NCI-H2196 (cell line): Measurements from ENCODE around the gene DMXL1.
"Not testable (repeated sequence)": the region's sequence is repeated elsewhere in the genome, so short reads cannot be mapped to it uniquely, and the experiment has no call there.

Experiments used
- DNase-seq: peaks from one replicate; lab custom pipeline; 2025; ENCODE audit not compliant: unreplicated experiment; lab: John Stamatoyannopoulos, UW

The DMXL1 gene

DNA sequence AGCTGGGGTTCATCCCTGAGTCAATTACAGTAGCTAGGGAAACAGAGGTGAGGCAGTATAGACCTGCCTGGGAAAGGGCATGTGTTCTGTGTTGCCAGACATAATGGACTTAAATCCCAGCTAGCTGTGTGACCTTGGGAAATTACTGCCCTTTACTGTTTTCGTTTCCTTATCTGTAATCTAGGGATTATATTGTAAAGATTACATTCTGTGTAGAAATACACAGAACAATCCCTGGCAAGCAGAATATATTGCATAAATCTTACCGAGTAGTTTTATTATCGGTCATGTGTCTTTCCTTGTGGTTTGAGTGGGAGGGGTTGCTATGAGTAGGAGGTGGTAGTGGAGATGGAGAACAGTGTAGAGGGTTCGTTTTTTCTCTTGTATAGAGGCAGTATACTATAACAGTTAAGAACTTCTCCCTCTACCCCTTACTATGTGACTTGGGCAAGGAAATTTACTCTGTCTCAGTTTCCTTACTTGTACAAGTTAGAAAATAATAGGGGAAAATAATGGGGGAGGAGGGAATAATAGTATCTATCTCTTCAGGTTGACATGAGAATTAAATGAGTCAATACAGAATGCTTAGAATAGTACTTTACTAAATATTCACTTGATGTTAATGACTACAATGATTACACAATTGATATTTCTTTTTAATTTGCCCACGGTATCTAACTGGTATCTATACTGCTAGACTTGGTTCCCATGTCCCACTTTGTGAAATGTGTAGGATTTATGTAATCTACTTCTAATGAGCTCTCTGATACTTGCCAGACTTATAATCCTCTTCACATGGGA lies 7.1 kb upstream of the DMXL1 start:
- no peak for DNase-seq

DNA sequence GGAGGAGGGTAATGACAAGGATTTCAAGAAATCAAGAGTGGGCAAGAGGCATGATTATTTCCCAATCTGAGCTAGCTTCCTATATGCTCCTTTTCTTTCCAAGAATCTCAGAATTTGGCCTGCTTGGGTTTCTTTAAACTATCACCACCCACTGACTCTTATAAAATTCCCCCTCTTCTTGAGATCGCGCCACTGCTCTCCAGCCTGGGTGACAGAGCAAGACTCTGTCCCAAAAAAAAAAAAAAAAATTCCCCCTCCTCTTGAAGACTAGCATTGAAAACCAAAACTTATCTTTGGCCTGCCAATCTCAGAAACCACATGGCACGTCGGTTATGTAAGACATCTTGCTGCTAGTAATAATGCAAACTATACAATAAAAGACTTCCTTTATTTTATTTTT lies 3.4 kb upstream of the DMXL1 start:
- no peak for DNase-seq

DNA sequence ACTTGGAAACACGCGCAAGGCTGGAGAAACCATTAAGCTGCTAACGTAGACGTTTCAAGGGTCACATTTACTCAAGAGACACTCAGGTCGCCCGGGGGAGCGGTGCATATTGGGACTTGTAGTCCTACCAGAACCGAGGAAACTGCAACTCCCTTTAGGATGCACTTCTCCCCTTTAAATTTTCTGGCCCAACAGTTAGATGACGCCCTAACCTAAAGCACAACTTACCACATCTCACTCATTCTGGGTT lies 384 bp upstream of the DMXL1 start:
- no peak for DNase-seq

DNA sequence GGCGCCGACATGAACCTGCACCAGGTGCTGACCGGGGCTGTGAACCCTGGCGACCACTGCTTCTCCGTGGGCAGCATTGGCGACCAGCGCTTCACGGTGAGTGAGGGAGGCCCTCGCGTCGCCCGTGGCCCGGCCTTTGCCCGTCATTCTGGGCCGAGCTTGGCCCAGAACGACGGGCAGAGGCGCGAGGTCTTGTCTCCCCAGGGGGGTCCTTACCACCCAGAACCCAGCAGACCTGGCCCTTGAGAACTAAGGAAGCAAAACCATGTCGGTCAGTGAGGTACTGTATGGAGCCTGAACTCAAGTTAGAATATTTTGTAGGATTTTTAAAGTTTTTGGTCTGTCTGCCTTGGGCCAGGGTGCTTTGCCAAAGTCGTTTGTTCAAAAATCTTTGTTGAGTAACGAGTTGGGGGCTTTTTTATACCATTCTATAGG lies 691 bp downstream of the DMXL1 start:
- no peak for DNase-seq

DNA sequence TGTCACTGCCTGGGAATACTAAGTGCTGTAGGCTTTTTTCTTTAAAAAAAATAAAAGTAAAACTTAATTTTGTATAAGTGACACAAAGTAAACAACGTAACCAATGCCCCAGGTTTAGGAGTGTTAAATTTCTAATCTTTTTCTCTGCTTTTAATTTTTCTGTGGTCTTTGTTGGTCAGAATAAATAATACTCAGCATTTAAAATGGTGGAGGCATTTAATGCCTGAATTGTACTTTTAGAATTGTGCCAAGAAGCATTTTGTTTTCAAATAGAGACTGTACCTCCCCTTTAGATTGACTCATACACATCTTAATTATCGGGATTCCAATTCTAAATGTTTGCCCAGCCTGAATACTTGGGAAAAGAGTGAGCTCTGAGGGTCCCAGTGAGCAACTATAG lies 1.6 kb downstream of the DMXL1 start:
- DNase-seq, result no peak

DNA sequence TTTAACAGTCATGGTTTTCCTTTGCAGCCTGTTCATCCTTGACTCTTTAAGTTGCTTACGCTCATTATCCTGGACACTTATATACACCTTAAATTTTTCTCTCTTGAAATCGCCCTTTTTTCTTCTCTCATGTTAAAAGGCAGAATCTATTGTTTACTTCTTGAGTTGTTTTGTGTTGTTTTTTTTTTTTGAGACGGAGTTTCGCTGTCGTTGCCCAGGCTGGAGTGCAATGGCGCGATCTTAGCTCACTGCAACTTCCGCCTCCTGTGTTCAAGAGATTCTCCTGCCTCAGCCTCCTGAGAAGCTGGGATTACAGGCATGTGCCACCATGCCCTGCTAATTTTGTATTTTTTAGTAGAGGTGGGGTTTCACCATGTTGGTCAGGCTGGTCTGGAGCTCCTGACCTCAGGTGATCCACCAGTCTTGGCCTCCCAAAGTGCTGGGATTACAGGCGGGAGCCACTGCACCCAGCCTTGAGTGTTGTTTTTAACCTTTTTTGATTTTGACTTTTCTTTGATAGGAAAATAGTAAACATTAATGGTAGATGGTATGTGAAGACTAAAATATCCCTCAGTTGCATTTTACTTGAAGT lies 3.0 kb downstream of the DMXL1 start:
- DNase-seq, result not testable (repeated sequence)

DNA sequence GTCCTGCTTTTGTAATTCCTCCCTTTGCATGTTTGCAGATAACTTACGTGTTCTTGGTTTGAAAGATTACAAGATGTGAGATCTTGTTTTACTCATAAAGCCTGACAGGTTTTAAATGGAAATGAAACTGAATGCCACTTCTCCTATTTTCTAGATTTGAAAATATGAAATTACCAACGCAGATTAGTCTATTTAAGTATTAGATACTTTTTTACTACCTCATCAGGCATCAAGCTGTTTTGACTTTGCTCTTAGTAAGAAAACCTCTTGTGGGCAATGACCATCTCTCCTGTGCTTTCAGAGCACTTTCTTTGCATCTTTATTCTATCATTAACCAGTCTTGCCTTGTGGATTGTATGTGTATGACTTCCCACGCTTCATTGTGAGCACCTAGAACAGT lies 3.5 kb downstream of the DMXL1 start:
- DNase-seq, result no peak

DNA sequence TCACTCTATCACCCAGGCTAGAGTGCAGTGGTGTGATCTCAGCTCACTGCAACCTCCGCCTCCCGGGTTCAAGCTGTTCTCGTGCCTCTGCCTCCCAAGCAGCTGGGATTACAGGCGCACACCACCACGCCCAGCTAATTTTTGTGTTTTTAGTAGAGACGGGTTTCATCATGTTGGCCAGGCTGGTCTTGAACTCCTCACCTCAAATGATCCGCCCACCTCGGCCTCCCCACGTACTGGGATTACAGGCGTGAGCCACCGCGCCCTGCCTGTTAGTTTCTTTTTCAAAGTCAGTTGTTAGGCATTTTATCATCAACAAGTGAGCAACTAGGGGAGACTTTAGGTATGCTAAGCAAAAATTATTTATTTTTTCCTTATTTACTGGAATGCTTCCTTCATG lies 4.4 kb downstream of the DMXL1 start:
- DNase-seq, result not testable (repeated sequence)

DNA sequence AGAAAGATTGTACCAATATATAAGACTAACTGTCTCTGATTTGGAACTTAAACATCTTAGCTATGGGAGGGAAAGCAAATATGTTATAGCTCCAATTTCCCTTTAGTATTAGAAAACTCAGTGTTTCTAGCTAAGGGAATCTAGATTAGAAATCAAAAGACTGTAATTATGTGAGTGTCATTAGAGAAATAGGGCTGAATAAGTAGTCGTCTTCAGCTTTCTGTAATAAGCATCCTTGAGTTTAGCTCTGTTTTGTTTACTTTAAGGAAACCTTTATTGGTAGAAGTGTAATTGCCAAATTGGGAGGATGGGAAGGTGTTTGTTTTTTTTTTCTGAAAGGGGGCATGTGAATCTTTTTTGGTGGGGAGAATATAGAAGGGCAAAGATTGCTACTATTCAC lies 5.2 kb downstream of the DMXL1 start:
- DNase-seq, result no peak

DNA sequence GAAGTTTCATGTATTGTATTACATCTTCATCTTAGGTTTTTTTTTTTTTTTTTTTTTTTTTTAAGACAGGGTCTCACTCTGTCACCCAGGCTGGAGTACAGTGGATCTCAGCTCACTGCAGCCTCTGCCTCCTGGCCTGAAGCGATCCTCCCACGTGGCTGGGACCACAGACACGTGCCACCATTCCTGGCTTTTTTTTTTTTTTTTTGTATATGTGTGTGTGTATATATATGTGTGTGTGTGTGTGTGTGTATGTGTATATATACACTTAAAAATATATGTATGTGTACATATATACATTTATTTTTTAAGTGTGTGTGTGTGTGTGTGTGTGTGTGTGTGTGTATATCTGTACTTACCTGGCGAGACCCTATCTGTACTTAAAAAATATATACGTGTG lies 6.6 kb downstream of the DMXL1 start:
- no peak for DNase-seq

DNA sequence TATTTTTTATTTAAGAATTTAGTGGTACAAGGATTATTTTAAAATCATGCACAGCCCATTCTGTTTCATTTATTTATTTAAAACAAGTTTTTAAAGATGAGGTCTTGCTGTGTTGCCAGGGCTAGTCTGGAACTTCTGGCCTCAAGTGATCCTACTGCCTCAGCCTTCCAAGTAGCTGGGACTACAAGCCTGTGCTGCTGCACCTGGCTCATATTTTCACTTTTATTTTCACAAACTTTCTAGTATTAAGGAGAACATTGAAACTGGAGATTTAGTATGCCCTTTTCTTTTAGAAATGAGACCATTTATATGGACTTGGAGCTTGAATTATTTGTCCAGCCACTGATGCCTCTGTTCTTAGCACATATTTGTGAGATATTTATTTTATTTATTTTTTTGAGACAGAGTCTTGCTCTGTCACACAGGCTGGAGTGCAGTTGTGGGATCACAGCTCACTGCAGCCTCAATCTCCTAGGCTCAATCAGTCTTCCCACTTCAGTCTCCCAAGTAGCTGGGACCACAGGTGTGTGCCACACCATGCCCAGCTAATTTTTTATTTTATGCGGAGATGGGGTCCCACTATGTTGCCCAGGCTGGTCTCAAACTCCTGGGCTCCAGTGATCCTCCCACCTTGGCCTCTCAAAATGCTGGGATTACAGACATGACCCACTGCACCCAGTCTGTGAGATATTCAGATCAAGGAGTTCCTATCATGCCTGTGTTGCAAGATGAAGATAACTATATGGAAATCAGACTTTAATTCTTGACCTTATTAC lies 7.4 kb downstream of the DMXL1 start:
- DNase-seq, result no peak

DNA sequence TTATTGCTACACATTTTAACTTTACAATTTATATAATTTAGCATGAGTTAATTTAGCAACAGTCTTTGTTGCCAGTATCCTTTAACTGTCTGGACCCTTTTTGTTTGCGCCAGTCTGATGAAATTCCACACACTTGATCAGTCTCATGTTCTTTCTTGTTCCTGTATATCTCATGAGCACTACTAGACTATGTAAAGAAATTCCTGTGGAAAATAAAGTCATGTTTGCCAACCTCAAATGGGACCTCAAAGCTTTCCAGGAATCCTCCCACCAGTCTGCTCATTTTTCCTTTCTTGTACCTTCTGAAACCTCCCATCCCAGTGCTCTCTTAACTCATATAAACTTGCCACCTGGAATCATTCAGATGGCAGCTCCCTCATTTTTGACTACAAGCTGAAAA lies 8.0 kb downstream of the DMXL1 start:
- DNase-seq, result no peak

DNA sequence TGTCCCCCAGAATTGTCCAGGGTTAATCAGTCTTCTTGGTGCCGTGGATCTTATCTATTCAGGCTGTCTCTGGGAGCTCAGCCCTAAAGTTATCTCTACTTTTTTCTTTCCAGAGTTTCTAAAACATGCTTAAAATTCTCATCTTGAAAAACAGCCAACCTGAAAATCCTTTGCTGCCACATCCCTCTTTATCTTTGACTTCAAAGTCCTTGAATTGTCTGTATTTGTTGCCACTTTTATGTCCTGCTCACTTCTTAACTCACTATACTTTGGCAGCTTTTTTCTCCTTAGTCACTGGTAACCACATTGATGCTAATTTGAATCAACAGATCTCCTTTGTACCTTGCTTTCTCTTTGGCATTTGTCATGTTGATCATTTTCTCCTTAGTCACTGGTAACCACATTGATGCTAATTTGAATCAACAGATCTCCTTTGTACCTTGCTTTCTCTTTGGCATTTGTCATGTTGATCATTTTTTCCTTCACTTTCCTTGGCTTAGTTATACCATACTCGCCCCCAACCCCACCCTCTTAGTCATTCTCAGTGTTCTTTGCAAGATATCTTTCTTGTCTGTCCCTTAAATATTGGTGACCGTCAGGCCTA lies 8.5 kb downstream of the DMXL1 start:
- DNase-seq, result no peak

DNA sequence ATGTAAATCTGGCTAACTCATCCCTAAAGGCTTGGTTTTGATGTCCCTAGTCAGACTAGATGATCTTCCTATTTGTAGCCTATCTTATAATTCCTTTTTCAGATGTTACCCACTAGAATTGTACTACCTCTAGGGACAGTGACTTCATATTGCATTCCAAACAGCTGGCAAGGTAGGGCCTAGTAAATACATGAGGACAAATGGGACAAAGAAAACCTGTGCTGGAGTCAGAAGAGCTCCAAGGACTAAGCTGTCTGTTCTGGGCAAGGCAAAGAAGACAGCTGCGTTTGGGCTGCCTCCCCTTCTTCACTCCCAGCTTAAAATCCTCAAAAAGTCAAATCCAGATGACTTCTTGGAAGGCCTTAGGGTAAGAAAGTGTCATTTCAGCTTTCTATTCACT lies 10.0 kb downstream of the DMXL1 start:
- DNase-seq, result no peak

DNA sequence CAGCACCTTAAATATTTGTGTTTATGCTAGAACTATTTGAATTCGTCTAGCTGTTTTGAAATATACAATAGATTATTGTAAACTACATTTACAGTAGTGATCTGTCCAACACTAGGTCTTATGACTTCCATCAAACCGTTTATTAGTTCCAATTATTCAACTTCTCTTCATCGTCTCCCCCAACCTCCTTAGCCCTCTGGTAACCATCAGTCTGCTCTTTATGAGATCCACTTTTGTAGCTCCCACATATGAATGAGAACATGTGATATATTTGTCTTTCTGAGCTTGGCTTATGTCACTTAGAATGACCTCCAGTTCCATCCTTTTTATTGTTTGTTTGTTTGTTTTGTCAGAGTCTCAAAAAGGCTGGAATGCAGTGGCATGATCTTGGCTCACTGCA lies 11.8 kb downstream of the DMXL1 start:
- DNase-seq, result no peak

DNA sequence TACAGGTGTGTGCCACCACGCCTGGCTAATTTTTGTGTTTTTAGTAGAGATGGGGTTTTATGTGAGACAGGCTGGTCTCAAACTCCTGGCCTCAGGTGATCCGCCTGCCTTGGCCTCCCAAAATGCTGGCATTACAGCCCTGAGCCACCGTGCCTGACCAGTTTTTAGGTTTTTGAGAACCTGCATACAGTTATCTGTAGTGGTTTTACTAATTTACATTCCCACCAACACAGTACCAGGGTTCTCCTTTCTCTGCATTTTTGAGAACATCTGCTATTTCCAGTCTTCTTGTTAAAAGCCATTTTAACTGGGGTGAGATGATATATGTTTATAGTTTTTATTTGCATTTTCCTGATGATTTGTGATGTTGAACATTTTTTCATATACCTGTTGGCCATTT lies 12.8 kb downstream of the DMXL1 start:
- no peak for DNase-seq

DNA sequence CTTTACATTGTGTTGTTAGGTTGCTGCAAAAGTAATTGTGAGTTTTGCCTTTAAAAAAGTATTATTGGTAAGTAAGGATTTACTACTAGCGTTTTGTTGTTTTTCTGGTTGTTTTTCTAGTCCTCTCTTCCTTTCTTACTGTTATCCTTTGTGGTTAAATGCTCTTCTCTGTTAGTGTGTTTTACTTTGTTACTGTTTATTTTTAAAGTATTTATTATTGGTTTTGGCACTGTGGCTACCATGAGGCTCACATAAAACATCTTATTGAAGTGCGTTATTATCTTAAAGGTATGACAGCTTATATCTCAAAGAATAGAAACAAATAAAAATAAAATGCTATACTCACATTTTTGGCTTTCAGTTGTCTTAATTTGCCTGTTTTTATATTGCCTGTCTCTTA lies 17.6 kb downstream of the DMXL1 start:
- no peak for DNase-seq

DNA sequence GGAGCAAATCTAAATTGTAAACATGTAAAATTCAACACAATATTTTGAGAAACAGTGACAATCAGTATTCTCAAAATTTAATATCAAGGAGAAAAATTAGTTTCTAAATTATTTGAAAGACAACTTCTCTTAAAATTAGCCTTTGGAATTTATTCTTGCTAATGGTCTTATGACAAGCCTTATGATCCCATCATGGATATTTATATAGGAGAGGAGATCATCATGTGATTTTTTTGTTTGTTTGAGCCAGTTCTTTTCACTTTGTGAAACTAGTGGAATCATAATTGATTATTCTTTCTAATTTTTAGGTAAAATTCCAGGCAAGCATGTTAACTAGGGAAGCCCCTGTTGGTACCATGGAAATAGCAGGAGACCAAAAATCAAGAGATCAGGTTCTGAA lies 24.7 kb downstream of the DMXL1 start:
- DNase-seq, result no peak

DNA sequence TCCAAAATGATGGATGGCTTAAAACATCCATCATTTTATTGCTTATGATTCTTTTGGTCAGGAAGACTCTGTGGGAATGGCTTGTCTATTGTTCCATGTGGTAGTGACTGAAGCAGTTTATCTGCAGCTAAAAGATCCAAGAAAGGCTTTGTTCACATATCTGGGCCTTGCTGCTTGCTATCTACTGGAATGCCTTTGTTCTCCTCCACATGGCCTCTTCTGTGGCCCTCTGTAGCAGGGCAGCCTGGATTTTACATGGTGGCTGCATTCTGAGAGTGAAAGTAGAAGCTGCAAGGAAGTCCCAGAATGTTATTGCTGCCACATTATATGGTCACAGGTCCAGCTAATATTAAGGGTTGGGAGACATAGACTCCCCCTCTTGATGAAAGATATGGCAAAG lies 35.1 kb downstream of the DMXL1 start:
- no peak for DNase-seq

DNA sequence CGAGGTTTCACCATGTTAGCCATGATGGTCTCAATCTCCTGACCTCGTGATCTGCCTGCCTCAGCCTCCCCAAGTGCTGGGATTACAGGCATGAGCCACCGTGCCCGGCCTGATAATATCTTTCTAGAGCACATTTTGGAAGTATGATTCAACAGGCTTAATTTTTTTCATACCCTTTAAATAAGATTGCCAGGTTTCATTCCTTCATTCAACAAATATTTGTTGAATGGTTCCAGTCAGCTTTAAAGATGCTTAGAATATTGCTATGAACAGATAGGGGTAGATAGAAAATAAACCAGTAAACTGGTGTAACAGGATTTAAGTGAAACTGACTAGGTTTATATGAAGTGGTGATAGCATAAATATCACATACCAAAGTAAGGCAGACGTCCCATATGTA lies 41.3 kb downstream of the DMXL1 start:
- DNase-seq, result no peak

DNA sequence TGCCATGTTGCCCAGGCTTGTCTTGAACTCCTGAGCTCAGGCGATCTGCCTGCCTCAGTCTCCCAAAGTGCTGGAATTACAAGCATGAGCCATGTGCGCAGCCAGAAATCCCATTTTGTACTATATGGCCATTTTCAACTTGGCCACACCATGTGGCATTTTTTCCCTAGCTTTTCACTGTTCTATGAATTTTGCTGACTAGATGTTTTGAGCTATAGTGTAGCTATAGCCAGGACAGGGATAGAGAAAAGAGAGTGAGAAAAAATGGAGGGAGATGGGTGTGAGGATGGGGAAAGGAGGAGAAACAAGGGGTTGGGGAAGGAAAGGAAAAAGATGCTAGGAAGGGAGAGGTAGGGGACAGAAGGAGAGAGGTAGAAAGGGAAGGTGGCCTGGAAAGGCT lies 46.4 kb downstream of the DMXL1 start:
- DNase-seq, result no peak

DNA sequence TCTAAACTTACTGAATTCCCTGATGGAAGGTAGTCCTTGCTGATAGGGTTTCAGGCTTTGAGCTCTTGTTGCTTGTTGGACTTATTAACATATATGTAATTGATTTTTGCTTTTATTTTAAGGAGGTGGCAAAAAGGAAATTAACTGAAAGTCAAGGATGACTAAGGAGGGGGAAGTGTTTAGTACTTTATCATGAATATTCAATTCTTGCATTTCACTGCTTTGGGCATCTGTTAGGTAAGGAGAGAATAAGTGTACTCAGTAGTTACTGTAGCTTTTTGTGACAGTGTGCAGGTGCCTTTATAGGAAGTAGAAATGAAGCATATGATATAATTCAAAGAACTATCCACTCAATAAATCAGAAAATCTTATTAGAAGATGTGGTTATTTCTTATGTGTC lies 47.1 kb downstream of the DMXL1 start:
- DNase-seq, result no peak
